HG03175 (cell line): ENCODE measurements around the gene DNAL1.
A peak's percentile ranks its signal among the peaks of the same experiment; 100 is the strongest.

ENCODE experiments used
- ATAC-seq: cut with Tn5 transposase; IDR thresholded peaks from one replicate; pipeline ENCODE4 v1.9.1; 2021; ENCODE audit warnings: mild to moderate bottlenecking, moderate library complexity; ENCODE audit not compliant: unreplicated experiment

DNAL1 gene

GRCh38 chr14:73741876-73742519, 97.2 kb downstream of the DNAL1 start:
- no peak for ATAC-seq

- ATAC-seq: no peak
Observed at GRCh38 chr14:73742520-73743238, 97.9 kb downstream of the DNAL1 start.

GRCh38 chr14:73743431-73743931, 98.7 kb downstream of the DNAL1 start:
- peak; percentile 64 for ATAC-seq

GRCh38 chr14:73744175-73744867, 99.5 kb downstream of the DNAL1 start:
- no peak for ATAC-seq

GRCh38 chr14:73744874-73745529, 100.2 kb downstream of the DNAL1 start:
- ATAC-seq: no peak

GRCh38 chr14:73745571-73746519, 101.1 kb downstream of the DNAL1 start:
- no peak for ATAC-seq

- no peak for ATAC-seq
Observed at GRCh38 chr14:73746520-73747378, 102.0 kb downstream of the DNAL1 start.

GRCh38 chr14:73747379-73748211, 102.8 kb downstream of the DNAL1 start:
- no peak for ATAC-seq

- ATAC-seq: no peak
Observed at GRCh38 chr14:73748858-73749357, 104.1 kb downstream of the DNAL1 start.

- no peak for ATAC-seq
Observed at GRCh38 chr14:73749706-73750530, 105.1 kb downstream of the DNAL1 start.

- ATAC-seq: no peak
Observed at GRCh38 chr14:73750531-73750901, 105.7 kb downstream of the DNAL1 start.

GRCh38 chr14:73751157-73751691, 106.4 kb downstream of the DNAL1 start:
- ATAC-seq: no peak

- ATAC-seq: no peak
Observed at GRCh38 chr14:73752297-73752992, 107.7 kb downstream of the DNAL1 start.
